HG03280 (cell line): ENCODE results near the gene ARHGAP20.

Experiments
- ATAC-seq: cut with Tn5 transposase; IDR thresholded peaks from one replicate; pipeline ENCODE4 v1.9.1; 2021; ENCODE audit warnings: mild to moderate bottlenecking, moderate library complexity; ENCODE audit not compliant: unreplicated experiment

ARHGAP20 gene, protein sequence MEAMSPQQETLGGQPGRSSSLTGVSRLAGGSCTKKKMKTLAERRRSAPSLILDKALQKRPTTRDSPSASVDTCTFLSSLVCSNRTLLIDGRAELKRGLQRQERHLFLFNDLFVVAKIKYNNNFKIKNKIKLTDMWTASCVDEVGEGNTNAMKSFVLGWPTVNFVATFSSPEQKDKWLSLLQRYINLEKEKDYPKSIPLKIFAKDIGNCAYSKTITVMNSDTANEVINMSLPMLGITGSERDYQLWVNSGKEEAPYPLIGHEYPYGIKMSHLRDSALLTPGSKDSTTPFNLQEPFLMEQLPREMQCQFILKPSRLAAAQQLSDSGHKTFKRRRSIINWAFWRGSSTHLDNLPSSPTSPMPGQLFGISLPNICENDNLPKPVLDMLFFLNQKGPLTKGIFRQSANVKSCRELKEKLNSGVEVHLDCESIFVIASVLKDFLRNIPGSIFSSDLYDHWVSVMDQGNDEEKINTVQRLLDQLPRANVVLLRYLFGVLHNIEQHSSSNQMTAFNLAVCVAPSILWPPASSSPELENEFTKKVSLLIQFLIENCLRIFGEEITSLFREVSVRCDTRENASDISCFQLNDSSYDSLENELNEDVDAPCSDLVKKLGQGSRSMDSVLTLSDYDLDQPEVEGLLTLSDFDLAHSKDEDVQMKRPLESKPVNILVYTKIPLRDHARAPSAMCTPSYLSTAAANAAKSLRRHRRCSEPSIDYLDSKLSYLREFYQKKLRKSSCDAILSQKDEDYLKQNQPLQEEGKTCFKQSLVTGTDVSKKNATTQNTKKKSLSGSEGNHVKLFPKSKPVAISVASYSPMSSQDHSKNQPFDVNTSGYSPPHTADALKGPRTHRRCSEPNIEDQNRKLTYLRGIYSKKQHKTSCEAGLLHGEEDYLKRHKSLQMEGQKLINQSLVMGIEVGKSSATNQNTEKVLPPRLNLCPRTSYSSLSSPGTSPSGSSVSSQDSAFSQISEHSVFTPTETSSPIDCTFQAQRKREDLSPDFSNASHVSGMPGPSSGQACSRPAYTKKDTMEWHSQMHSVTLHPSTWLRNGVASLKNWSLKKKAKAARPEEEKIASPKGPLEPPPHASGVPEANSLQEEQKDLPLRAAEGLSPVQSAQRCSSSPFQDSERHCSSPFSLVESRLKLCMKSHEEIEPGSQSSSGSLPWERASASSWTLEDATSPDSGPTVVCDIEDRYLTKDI

DNA sequence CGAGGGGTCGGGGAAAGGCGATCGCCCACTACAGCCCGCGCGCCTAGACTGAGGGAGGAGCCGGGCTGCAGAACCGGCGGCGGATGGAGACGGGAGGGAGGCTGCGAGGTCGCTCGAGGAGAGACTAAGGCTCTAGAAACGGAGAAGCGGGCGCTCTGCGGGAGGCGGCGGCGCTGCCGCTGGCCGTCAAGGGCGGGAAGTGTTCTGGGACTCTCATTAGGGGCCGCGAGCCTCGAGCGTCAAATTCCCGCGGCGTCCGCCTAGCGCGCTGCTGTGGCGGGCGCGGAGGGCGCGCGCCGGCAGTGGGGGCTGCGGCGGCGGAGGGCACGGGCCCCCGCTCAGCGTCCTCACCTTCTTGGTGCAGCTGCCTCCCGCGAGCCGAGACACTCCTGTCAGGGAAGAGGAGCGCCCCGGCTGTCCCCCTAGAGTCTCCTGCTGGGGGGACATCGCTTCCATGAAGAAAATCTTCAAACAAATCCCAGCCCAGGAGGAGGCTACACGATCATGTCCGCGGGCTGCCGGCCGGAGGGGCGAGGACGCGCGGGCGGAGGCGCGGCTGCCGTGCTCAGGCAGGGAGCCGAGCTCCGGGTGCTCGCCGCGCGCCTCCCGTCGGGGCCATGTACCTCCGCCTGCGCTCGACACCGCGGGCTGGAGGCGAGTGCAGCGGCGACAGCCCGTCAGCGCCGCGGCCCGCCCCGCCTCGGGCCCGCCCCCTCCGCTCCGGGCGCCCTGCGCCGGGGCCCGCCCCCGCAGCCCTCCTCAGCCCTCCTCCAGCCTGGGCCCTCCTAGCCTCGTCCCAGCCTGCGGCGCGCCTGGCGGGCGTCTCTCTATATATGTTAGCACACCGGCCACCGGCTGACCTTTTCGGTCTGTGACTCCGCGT is at the start of gene ARHGAP20:
Gene ARHGAP20, minus strand, starts transcription at position 662 of the 883 bp plus-strand sequence. Its CDS starts 206 bp downstream, at position 456.
- peak; percentile 86 for ATAC-seq

DNA sequence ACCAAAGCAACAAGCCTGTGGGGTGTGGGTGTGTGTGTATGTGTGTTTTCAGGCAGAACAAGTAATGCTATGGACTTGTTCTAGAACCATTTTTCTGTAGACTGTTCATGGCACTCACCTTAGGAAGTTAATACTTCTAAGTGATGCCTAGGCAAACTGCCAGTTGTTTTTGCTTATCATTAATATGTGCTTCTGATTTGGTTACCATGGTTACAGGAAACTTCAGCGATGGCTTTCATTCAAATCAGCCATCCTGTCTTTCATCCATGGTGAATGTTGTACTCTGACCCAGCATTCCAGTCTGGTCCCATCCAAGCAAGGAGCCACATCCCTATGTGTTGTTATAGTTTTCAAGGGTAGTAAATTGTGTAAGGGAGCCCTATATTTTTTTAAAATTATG is 49.8 kb upstream of the ARHGAP20 start:
- ATAC-seq, result no peak

DNA sequence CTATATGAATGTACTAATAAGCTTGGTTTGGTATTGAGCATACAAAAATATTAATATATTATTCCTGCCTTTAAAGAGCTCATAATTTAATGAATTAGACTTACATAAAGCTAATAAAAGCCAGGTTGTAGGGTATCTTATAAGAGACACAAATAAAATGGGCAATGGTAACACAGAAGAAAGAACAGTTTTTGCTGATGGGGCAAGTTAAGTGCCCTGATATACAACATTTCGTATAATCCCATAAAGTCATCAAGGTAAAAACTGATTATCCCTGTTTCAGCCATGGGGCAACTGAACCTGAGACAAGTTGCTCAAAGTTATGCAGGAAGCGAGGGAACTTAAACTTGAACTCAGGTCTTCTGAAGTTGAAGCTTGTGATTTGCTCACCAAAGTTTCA is 48.9 kb upstream of the ARHGAP20 start:
- no peak for ATAC-seq

DNA sequence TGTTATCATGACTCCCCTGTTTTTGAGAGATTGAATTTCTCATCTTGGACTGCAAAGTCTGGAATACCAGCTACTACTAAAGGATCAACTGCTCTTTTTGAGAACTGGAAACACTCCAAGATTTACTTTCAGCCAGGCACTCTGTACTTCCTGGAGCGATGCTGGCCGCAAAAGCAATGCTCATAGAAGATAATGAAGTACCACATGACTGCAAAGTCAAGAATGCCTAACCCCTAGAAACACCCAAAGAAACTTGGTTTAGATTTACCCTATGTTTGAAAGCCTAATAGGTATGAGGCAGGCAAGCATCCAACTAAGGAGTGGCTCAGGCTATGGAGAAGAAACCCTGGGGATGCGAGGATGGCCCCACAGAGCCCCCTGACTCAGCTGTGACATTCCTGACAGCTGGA is 47.7 kb upstream of the ARHGAP20 start:
- no peak for ATAC-seq

DNA sequence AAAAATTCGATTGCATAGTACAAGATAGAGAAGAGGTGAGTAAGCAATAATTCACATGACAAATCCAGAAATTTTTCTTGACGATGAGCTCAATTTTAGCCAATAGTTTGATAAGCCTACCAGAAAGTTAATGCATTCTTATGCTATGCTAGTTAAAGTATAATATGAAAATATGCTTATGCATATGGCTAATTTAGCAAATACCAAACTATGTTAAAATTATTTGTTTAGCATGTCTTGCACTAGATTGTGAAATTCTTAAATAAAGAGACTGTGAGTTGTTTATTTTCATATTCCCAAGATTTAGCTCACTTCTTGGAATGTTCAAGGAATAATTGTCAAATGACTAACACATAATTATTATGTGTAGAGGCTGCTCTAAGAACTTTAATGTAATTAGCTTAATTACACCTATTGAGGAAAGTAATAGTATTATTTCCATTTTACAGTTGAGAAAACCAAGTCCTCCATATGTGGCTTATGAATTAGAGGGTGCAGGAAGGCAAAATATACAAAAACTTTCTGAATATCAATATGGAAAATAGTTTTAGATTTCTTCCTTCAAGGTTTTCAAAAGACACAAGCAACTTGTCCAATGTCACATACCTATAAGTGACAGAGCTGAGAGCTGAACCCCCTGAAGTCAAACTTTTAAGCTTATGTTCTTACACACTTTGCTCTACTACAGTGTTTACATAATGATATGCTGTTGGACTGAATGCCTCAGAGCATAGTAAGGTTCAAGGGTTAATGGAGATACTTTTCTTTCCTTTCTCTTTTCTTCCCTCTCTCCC is 45.9 kb upstream of the ARHGAP20 start:
- no peak for ATAC-seq

DNA sequence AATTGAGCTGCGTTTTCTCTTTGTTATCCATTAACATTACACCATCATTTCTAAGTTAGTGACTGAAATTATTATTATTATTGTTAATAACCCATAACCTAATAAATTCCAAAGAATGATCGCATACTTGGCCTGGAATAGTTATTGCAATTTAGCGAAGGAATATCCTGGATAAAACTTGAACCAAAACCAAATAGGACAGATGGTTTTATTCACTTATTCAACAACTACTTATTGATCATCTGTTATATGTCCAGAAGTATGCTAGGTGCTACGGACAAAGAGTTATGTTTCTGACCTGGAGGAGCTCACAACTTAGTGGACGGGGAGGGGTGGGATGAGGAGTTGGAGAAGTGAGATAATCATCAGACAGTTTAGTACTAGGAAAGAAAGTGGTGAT is 44.8 kb upstream of the ARHGAP20 start:
- no peak for ATAC-seq

DNA sequence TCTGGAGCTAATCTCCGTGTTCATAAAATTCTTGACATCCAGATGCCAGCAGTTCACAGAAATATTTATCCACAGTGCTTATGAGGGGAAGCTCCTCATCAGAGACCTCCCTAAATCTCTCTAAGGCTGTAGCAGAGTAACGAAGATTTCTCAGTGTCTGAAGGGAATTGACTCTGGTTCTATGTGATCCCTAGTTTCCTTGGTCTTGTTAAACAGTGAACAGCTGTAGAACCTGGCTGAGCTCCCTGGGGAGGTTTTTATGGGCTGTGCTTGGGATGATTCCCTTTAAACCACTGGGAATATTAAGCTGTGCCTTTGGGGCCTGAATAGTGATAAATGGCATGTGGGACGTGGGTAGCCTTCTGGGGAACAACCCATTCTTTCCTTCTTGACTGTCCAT is 43.7 kb upstream of the ARHGAP20 start:
- ATAC-seq, result no peak

DNA sequence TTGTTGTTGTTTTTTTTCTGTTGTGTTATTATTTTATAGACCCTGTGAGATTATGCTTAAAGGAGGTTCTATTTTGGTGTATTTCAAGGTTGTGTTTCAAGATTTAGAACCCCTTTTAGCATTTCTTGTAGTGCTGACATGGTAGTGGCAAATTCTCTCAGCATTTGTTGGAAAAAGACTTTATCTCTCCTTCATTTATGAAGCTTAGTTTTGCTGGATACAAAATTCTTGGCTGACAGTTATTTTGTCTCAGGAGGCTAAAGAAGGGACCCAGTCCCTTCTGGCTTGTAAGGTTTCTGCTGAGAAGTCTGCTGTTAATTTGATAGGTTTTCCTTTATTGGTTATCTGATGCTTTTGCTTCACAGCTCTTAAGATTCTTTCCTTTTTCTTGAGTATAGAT is 40.7 kb upstream of the ARHGAP20 start:
- no peak for ATAC-seq

DNA sequence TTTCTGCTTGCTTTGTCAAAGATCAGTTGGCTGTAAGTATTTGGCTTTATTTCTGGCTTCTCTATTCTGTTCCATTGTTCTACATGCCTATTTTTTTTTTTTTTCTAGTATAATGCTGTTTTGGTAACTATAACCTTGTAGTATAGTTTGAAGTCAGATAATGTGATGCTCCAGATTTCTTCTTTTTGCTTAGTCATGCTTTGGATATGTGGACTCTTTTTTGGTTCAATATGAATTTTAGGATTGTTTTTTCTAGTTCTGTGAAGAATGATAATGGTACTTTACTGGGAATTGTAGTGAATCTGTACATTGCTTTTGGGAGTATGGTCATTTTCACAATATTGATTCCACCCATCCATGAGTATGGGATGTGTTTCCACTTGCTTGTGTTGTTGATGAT is 37.9 kb upstream of the ARHGAP20 start:
- no peak for ATAC-seq

DNA sequence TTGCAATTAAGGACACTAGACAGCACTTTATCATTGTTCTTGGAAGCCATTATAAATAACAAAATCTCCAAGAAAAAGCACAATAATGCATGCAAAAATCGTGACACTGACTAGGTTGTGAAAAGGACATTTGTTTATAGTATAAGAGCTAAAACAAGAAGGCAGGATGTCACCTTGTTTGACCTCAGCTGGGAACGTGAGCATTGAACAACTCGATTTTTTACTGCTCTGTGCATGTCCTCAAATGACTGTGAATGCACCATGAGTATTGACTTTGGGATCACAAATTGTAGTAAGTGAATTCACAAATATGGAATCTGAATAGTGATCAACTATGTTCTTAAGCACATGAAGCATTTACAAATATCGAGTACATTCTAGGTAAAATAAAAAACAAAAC is 35.3 kb upstream of the ARHGAP20 start:
- no peak for ATAC-seq

DNA sequence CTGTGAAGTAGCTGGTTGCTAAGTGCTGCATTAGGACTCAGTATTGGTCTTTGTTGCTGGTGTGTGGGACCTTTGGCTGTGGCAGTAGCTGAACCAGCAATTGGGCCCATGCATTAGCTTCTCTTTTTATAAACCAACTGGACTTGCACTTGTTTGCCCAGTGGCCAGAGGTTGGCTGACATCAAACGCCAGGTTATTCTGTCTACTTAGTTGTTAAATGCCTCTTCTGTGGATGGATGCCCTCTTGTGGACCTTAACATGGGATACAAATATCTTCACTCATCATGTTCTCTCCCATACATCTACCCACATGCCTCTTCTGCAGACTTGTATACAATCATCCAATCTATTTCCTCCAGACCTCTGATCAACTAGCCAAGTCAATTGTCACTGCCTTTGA is 26.4 kb upstream of the ARHGAP20 start:
- no peak for ATAC-seq

DNA sequence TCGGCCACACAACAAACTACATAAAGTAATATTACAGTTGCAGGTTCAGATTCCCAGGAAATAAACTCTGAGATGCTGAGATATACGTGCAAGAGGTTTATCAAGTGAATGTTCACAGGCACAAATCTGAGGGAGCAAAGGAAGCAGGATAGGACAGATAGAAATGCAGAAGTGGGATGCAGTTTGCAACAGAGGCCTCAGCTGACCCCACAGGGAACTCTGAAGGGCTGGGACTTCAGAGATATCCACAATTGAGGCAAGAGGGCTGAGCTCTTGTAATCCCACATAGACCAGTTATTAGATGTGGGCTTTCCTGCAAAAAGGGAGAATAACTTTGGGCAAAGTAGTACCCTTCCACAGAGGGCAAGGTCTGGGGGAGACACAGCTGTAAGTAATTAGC is 25.4 kb upstream of the ARHGAP20 start:
- no peak for ATAC-seq

DNA sequence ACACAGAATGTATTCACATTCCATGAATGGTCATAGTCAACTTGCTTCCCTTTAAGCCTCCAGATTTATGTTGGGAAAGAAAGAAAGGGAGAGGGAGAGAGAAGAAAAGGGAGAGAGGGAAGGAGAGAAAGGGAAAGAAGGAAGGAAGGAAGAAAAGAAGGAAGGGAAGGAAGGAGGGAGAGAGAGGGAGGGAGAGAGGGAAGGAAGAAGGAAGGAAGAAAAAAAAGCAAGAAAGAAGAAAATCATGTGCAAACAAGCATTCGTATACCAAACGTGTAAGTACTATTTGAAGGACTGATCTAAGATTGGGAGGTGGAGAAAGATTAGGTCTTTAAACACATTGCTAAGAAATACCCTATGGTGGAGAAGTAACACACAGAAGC is 23.9 kb upstream of the ARHGAP20 start:
- no peak for ATAC-seq

DNA sequence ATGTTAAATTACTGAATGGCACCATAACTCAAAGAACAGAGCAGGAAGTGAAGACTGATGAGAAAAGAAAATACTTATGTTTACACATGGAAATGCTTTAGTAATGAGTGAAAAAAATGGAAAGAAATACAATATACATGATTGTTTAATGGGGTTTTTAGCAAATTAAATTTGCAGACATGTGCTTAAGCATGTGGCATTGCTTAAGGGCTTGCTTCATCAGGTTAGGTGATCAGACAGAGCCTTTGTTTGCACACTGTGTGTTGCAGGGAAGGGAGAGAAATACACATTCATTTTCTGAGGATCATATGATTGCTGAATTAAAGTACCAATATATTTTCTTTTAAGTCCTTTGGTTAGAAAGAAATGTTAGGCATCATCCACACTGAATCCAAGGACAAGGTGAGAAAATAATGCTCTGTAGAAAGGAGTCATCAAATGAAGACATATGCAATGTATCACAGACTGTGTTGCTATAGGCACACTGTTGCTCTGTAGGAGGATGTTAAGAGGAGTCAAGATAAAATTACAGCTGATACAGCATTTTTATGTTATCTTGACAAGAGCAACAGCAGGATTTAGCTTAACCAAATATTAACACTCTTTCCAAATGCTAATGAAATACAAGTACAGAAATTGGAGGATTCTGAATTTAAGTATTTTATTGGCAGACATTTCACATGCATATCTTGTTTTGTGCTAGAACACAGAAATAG is 23.4 kb upstream of the ARHGAP20 start:
- no peak for ATAC-seq

DNA sequence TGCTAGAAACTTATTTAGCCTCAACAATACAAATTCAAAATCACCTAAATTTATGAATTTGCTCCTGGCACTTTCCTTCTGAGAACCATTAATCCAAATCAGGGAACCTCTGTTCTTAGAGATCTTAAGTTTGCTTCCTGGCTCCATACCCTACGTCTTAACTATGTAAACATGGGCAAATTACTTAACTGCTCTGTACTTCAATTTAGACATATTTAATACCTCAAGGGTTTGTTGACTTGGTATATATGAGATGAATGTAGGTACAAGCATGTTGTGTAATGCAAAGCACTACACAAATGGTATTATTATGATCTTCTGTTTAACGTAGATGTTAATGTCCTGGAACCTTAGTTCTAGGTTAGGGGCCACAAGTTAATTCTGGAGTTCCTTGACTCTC is 22.6 kb upstream of the ARHGAP20 start:
- ATAC-seq, result no peak

DNA sequence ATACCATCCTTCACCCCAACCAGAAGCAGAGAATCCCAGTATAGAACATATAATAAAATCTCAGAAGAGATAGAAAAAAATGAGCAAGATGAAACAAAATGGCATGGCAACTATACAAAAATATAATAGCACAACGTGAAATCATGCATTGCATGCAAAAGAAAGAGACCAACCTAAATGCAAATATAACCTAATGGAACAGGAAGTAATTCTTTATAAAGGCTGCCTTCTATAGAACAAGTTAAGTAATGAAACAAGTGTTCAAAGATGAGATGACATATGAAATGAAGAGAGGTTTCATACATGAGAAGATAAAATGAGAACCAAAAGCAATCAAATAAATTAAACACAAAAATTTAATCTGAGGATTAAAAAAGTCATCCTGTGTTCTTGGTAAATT is 18.5 kb upstream of the ARHGAP20 start:
- no peak for ATAC-seq

DNA sequence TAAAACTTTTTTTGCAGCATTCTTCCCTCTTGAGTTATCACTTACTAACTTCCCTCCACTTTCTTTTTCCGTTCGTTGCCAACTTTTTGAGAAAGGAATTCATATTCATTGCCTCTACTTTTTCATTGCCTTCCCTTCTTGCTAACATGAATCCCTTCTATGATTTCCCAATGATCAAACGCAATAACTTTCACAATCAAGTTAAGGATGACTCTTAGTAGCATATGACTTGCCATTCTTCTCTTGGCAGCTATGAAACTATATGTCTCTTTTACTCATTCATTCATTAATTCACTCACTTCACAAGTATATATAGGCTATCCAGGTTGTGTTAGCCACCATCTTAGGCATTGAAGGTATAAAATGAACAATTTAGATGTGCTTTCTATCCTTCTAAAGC is 16.6 kb upstream of the ARHGAP20 start:
- ATAC-seq, result no peak

DNA sequence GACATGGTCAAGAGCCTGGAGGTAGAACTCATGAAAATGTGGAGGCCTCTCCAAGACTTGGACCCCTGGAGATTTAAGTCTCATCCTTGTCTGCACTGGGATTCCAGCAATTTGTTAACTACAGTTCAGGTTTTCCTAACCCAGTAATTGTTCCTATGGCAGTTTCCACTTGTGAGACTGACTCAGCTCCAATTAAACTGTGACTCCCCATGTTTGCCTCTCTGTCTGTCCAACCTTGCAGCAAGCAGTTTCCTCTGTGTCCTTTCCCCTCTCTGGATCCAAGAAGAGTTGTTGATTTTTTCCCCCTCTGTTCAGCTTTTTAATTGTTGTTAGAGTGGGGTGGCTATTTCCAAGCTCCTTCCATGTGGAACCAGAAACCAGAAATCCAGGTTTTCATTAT is 16.2 kb upstream of the ARHGAP20 start:
- ATAC-seq, result no peak

DNA sequence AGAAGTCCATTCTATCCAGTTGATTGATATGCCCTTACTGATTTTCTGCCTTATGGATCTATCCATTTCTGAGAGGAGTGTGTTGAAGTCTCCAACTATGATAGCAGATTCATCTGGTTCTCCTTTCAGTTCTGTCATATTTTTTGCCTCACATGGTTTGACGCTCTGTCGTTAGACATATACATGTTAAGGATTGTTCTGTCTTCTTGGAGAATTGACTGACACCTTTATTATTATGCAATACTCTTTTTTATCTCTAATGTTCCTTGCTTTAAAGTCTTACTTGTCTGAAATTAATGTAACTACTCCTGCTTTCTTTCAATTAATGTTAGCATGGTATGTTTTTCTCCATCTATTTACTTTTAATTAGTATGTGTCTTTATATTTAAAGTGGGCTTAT is 12.1 kb upstream of the ARHGAP20 start:
- no peak for ATAC-seq
